ENCODE measurements around the gene AGPAT2. TPM values are rescaled to one million over a fixed set of nuclear protein-coding genes. Genes with fewer than 3 reads are reported as not detected.
"Not testable (repeated sequence)": the region's sequence is repeated elsewhere in the genome, so short reads cannot be mapped to it uniquely, and the experiment has no call there.

Gene AGPAT2
- total RNA-seq, 1 donor from 2014 or later, result 53.8 TPM

- DNase-seq (ENCODE audit: low read depth), result no peak
These were observed 41.8 kb downstream of the AGPAT2 start for GRCh38 chr9:136645352-136645902.

- peak; percentile 10 for DNase-seq (ENCODE audit: low read depth)
These were observed 42.5 kb downstream of the AGPAT2 start for GRCh38 chr9:136644593-136645351.

DNA sequence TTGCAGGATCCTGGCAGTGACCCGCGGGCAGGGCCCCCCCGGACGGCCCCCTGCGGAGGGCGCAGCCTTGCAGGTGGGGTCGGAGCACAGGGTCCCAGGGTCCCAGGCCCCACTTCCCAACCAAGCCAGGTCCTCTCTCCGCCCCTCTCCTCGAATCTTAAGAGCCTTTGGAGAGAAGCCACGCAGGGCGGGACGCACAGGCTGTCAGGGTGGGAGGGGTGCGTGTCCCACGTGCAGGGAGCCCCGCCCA lies 43.0 kb downstream of the AGPAT2 start:
- peak; percentile 15 for DNase-seq (ENCODE audit: low read depth)

DNA sequence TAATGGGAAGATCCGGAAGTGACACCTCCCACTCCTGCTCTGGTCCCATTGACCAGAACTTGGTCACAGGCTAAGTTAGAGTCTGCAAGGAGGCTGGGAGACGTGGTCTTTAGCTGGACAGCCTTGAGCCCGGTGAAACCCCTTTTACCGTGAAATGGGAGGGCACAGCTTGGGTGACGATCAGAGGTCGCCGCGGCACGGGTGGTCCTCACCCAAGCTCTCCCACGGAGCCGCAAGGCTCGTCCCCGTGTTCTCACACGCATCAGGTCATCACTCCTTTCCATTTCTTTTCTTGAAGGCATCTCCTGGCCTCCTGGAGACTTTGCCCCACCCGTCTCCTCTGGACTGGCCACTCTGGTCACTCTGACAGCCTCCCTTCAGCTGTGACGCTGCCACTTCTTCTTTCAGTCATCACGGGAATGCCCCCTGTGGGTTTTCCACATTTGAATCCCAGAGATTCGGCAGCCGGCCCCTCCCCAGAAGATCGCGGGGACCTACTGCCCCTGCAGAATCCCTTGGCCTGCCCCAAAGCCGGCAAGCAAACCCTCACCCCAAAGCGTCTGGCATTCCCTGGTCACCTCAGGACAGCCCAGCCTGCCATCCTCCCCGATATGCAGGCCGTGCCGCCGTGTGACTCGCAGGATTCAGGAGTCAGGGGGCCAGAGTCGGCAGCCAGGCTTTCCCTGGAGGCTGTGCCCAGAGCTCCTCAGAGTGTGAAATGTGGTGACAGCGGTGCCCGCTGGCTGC lies 43.5 kb downstream of the AGPAT2 start:
- no peak for DNase-seq (ENCODE audit: low read depth)

DNA sequence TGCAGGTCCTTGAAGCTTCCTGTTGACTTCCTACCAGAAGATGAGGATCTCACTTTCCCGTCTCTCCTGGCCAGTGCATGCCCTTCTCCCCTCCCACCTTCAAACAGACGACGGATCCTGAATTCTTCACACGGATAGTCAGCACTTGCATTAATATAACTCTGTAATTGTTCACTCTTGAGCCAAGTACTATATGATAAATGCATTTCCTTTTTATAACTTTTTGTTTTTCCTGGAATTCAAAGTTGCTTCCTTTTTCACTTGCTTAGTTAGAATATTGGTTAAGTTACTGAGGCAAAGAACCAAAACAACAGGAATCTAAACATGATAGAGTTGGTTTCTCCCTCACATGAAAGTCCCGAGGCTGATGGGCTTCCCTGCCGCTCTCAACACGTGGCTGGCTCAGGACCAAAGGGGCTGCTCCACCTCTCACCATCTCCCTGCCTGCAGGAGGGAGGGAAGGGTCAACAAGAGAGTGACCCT lies 44.8 kb downstream of the AGPAT2 start:
- no peak for DNase-seq (ENCODE audit: low read depth)

GRCh38 chr9:136640171-136641111 lies 46.8 kb downstream of the AGPAT2 start:
- DNase-seq (ENCODE audit: low read depth), result no peak

- DNase-seq (ENCODE audit: low read depth), result no peak
These were observed 52.4 kb downstream of the AGPAT2 start for GRCh38 chr9:136634904-136635303.

- DNase-seq (ENCODE audit: low read depth), result not testable (repeated sequence)
These were observed 54.7 kb downstream of the AGPAT2 start for GRCh38 chr9:136632491-136633106.

DNA sequence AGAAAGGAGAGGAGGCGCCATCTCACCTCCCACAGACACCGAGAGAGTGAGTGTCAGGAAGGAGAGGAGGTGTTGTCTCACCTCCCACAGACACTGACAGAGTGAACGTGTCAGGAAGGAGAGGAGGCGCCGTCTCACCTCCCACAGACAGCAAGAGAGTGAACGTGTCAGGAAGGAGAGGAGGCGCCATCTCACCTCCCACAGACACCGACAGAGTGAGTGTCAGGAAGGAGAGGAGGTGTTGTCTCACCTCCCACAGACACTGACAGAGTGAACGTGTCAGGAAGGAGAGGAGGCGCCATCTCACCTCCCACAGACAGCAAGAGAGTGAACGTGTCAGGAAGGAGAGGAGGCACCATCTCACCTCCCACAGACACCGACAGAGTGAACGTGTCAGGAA lies 55.2 kb downstream of the AGPAT2 start:
- not testable (repeated sequence) for DNase-seq (ENCODE audit: low read depth)

DNA sequence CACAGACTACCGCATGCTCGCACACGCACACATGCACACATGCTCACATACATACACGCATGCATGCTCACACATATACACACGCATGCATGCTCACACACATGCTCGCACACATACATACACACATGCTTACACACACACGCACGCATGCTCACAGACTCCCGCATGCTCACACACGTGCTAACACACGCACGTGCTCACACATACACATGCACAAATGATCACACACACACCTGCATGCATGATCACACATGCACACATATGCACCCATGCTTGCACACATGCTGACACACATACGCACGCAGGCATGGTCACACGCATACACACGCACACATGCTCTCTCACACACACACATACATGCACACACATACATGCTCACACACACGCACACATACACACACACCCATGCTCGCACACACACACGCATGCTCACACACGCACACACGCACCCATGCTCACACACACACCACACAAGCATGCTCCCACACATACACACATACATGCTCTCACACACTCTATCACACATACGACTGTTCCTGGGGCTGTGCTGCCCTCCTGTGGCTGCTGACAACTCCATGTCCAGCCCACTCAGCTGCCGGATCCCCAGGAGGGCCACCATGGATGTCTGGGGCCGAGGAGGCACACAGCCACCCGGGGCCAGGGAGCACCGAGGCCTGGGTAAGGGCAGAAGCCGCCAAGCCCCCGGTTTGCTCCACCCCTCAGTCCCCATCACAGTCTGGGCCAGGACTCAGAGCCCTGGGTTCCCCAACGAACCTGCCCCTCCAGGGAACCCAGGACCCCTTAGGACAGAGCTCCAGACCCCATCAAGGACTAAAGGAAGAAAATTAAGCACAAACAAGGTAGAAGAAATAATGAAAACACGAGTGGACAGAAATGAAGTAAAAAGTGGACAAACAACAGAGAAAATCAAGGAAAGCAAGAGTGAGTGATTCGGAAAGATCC lies 55.9 kb downstream of the AGPAT2 start:
- peak; percentile 49 for DNase-seq (ENCODE audit: low read depth)

DNA sequence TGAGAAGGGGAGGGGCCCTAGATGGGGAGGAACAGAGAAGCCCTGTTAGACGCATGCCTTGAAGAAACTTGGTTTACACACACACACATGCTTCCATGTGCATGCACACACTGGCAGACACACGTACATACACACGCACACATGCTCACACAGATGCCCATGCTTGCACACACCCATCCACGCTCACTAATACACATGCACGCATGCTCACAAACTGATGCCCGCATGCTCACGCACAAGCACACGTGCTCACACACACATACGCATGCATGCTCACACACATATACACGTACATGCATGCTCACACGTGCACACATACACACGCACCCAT lies 56.6 kb downstream of the AGPAT2 start:
- no peak for DNase-seq (ENCODE audit: low read depth)

GRCh38 chr9:136629879-136630661 lies 57.2 kb downstream of the AGPAT2 start:
- peak; percentile 10 for DNase-seq (ENCODE audit: low read depth)

GRCh38 chr9:136629001-136629878 lies 58.0 kb downstream of the AGPAT2 start:
- DNase-seq (ENCODE audit: low read depth), result no peak

DNA sequence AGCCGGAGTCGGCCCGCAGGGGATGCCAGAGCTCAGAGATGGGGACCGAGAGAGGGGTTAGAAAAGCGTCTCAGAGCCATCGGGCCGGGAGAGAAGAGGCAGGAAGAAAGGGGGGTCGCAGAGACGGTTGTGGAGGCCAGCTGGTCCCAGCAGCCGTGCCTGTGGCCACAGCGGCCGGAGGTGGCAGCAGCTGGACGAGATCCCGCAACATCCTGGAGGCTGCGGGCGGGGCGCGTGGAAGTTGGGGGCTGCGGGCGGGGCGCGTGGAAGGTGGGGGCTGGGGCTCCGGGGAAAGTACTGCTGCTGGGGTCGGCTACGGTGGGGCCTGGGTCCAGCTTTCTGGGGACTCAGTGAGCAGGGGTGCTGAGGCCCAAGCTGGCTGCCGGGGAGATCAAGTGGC lies 59.0 kb downstream of the AGPAT2 start:
- no peak for DNase-seq (ENCODE audit: low read depth)

DNA sequence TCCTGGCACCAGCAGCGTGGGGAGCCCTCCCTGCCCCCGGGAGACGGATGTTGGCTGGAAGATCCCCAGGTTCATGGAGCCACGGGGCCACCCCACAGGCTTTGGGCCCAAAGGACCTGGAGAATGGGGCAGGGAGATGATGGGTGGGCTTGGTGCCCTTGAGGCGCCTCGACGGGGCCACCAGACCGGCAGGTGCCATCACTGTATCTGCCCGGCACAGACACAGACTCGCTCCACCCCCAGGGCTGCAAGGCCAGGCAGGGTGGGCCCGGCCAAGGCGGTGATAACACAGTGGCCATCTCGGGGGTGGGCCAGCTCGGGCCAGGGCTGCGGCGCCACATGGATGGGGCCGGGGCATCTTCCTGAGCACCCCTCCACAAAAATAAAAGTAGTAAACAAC lies 59.6 kb downstream of the AGPAT2 start:
- DNase-seq (ENCODE audit: low read depth), result no peak

DNA sequence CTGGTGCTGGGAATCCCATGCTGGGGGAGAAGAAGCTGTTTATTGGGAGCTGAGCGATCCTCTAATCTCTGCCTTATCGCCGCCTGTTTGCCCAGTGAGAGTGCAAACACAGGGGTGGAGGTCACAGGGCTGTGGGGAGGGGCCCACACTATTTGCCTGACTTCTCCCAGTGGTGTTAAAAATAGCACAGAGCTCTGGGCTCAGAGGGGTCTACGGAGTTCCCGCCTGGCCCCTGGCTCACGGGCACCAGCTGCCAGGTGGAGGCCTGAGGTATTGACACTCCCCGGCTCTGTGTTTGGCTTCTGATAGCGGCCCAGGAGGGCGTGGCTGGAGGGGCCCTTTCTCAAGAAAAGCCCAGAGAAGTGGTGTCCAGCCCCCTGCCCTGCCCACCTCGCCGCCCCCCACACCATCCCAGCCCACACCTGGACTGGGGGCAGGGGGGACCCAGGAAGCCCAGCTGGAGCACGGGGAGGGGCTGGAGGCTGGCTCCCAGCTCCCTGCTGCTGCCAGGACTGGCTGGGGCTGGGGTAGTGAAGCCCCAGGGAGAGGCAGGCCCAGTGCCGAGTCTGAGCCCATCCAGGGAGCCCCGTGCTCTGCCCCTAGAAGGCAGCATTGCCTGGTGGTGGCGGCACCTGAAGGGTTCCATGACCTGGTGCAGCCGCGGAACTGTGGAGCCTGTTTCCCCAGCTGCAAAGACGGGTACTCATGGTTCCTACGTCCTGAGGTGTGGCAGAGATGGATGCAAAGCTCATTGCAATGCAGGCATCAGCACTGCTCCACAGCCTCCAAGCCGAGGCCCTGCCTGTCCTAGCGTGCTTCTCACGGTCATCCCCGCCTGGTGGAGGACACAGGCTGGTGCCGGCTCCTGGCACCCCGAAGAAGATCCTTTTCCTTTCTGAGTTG lies 60.3 kb downstream of the AGPAT2 start:
- no peak for DNase-seq (ENCODE audit: low read depth)

DNA sequence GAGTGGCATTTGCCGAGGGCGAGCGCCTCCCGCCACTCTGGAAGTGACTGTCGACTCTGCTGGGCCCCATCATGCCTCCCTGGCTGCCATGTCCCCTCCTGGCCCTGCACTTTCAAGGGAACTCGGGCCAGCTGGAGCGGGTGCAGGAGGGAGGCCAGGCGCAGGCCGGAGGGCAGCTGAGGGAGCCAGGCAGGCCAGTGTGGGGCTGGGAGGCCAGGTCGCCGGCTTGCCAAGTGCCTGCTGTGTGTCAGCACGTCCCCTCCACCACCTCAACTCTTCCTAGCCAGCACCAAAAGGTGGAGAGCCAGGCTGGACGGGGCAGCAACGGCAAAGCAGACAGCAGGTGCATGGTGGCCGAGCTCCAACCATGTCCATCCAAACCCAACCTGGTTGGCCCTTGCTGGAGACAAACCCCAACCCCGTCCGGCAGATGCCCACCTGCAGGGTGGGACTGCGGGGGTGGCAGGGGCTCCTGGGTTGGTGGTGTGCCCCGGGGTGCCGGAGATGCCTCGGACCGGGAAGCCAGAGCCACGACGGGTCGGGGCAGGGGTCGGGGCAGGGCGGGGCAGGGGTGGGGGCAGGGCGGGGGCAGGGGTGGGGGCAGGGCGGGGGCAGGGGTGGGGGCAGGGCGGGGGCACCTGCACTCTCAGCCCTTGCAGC lies 61.1 kb downstream of the AGPAT2 start:
- DNase-seq (ENCODE audit: low read depth), result no peak

Data from renal cortical epithelial cell (primary cell).